Memory B cell (primary cell): ENCODE measurements around the gene BBS12.
"Not testable (repeated sequence)": the region's sequence is repeated elsewhere in the genome, so short reads cannot be mapped to it uniquely, and the experiment has no call there.

ENCODE experiments used
- ATAC-seq: fragments of 150-1000 bp; cut with Tn5 transposase; 2 replicates; pipeline ENCODE4 v1.10.0; 2021; ENCODE audit warnings: low read depth, mild to moderate bottlenecking, moderate library complexity
- DNase-seq, 2 donors: peaks; one replicate each; pipeline ENCODE4 v3.0.0; 2022; ENCODE audit warnings: low spot score in 2 of 2
- H3K27ac Mint-ChIP-seq: one replicate; pipeline ENCODE4 v1.8.0; 2022; ENCODE audit warnings: mild to moderate bottlenecking, moderate library complexity, mixed read lengths
- H3K27me3 Mint-ChIP-seq: one replicate; pipeline ENCODE4 v1.8.0; 2022; ENCODE audit warnings: mixed read lengths
- H3K36me3 Mint-ChIP-seq: one replicate; pipeline ENCODE4 v1.8.0; 2022; ENCODE audit warnings: mild to moderate bottlenecking, mixed read lengths
- H3K4me1 Mint-ChIP-seq: one replicate; pipeline ENCODE4 v1.8.0; 2022; ENCODE audit warnings: mixed read lengths
- H3K4me3 Mint-ChIP-seq: one replicate; pipeline ENCODE4 v1.8.0; 2022; ENCODE audit warnings: mild to moderate bottlenecking, moderate library complexity, mixed read lengths
- H3K9me3 Mint-ChIP-seq: one replicate; pipeline ENCODE4 v1.8.0; 2022; ENCODE audit warnings: mixed read lengths

Gene BBS12

GRCh38 chr4:122784261-122784660, 51.8 kb downstream of the BBS12 start:
- Mint-ChIP-seq H3K27ac (no peak overlapping the region), H3K4me1 (peaks cover 4% of the 10 kb centered on the region), H3K9me3 (peaks cover 2% of the 10 kb centered on the region), H3K27me3 (peaks cover 4% of the 10 kb centered on the region), H3K36me3 (peaks cover 1% of the 10 kb centered on the region), H3K4me3 (no peak overlapping the region)
- ATAC-seq = no peak
- no peak for DNase-seq

- Mint-ChIP-seq H3K4me1 (peaks cover 4% of the 10 kb centered on the region), H3K27me3 (peaks cover 2% of the 10 kb centered on the region), H3K36me3 (peaks cover 1% of the 10 kb centered on the region), H3K27ac (no peak overlapping the region), H3K4me3 (no peak overlapping the region), H3K9me3 (peaks cover 2% of the 10 kb centered on the region)
- ATAC-seq (no peak), DNase-seq (no peak)
Measured at GRCh38 chr4:122785099-122785498, 52.6 kb downstream of the BBS12 start.

- H3K4me3 Mint-ChIP-seq, ATAC-seq: not testable (repeated sequence)
Measured at GRCh38 chr4:122786296-122786695, 53.8 kb downstream of the BBS12 start.

GRCh38 chr4:122786920-122787319, 54.4 kb downstream of the BBS12 start:
- not testable (repeated sequence) for H3K4me3 Mint-ChIP-seq, H3K4me1 Mint-ChIP-seq, H3K9me3 Mint-ChIP-seq, H3K27me3 Mint-ChIP-seq, H3K36me3 Mint-ChIP-seq, DNase-seq, ATAC-seq, H3K27ac Mint-ChIP-seq

More at GRCh38 chr4:122786296-122786695, 53.8 kb downstream of the BBS12 start:
- not testable (repeated sequence) for H3K27me3 Mint-ChIP-seq, H3K36me3 Mint-ChIP-seq, H3K9me3 Mint-ChIP-seq, DNase-seq, H3K27ac Mint-ChIP-seq, H3K4me1 Mint-ChIP-seq

- H3K9me3 Mint-ChIP-seq = peaks cover 2% of the 10 kb centered on the region
- no peak for DNase-seq
- no peak overlapping the region for H3K27ac Mint-ChIP-seq
- no peak overlapping the region for H3K4me3 Mint-ChIP-seq
- no peaks in the 10 kb centered on the region for H3K27me3 Mint-ChIP-seq
- H3K4me1 Mint-ChIP-seq = peaks cover 4% of the 10 kb centered on the region
- H3K36me3 Mint-ChIP-seq = peaks cover 1% of the 10 kb centered on the region
- ATAC-seq = no peak
Measured at GRCh38 chr4:122787940-122788339, 55.4 kb downstream of the BBS12 start.

GRCh38 chr4:122788935-122789334, 56.4 kb downstream of the BBS12 start:
- Mint-ChIP-seq H3K4me3 (no peak overlapping the region), H3K9me3 (peaks cover 2% of the 10 kb centered on the region), H3K36me3 (peaks cover 1% of the 10 kb centered on the region), H3K27ac (no peak overlapping the region), H3K4me1 (peaks cover 4% of the 10 kb centered on the region), H3K27me3 (no peaks in the 10 kb centered on the region)
- DNase-seq (no peak), ATAC-seq (no peak)

GRCh38 chr4:122793811-122794210, 61.3 kb downstream of the BBS12 start:
- Mint-ChIP-seq H3K9me3 (no peaks in the 10 kb centered on the region), H3K4me3 (no peak overlapping the region), H3K36me3 (no peaks in the 10 kb centered on the region), H3K27ac (no peak overlapping the region), H3K27me3 (peaks cover 5% of the 10 kb centered on the region), H3K4me1 (no peaks in the 10 kb centered on the region)
- DNase-seq (no peak), ATAC-seq (no peak)
